Esophagus squamous epithelium (tissue), 5 donors: Measurements from ENCODE around the gene PRDX3. TPM values are rescaled to one million over a fixed set of nuclear protein-coding genes. Genes with fewer than 3 reads are reported as not detected.
A peak's percentile ranks its signal among the peaks of the same experiment; 100 is the strongest.

Experiments used
- DNase-seq: peaks from one replicate; lab custom pipeline; 2025; lab: John Stamatoyannopoulos, UW
- H3K27ac ChIP-seq, 4 donors: fragments of 200-600 bp; sonication (generic); one replicate each; pipeline ENCODE4 v1.5.1; 2016 to 2019; ENCODE audit warnings: mild to moderate bottlenecking in 1 of 4
- H3K27me3 ChIP-seq, 4 donors: fragments of 200-600 bp; sonication (generic); 1 replicate in 3 of 4; 2 replicates in 1 of 4; pipeline versions ENCODE4 v1.5.1 to v1.6.0; 2017 to 2021; ENCODE audit warnings: antibody characterized with exemption in 1 of 4
- H3K36me3 ChIP-seq, 3 donors: fragments of 200-600 bp; sonication (generic); one replicate each; pipeline ENCODE4 v1.5.1; 2016 to 2019
- H3K4me1 ChIP-seq, 3 donors: fragments of 200-600 bp; sonication (generic); one replicate each; pipeline ENCODE4 v1.5.1; 2017 to 2019
- H3K4me3 ChIP-seq, 4 donors: fragments of 200-600 bp; sonication (generic); 1 replicate in 3 of 4; 2 replicates in 1 of 4; pipeline ENCODE4 v1.5.1; 2016 to 2019; ENCODE audit warnings: mild to moderate bottlenecking in 2 of 4, moderate library complexity in 1 of 4
- H3K9me3 ChIP-seq, 3 donors: fragments of 200-600 bp; sonication (generic); one replicate each; pipeline ENCODE4 v1.5.1; 2016 to 2019
- POLR2A ChIP-seq, 4 donors: fragments of 450-650 bp; IDR thresholded peaks; one replicate each; pipeline ENCODE4 v1.6.1; 2017; ENCODE audit warnings: antibody characterized with exemption in 4 of 4, mild to moderate bottlenecking in 4 of 4, moderate library complexity in 3 of 4
- WGBS, 2 donors: methylation state at CpG; one replicate each; pipeline ENCODE4 v1.1.5; 2018; 5-methylcytosine and 5-hydroxymethylcytosine counted together
- intact Hi-C: fragments of 100-400 bp; cut with DNase I; formaldehyde crosslinking; loops from one replicate; pipeline ENCODE4 v1.15.0; 2022
- total RNA-seq, 4 donors: library from RNA; depleted of rRNA; stranded (reverse); fragments of >200 nt; gene quantifications; one replicate each; pipeline ENCODE4 v1.1.0, GENCODE V29; 2016
- TF ChIP-seq, protein P1 (sequence below), 6 experiments: fragments of 450-650 bp in 4 of 6; fragments of 200-600 bp in 2 of 6; sonication (generic) in 2 of 6; IDR thresholded peaks; one replicate each; pipeline ENCODE4 v1.5.1; 2016 to 2019; ENCODE audit warnings: antibody characterized with exemption in 6 of 6, mild to moderate bottlenecking in 4 of 6, moderate library complexity in 4 of 6
- donor health status: DM: yes; HTN: yes; CAD: no.

PRDX3 gene
- total RNA-seq, 4 donors from 2014 or later: 42.9 to 183 (median 119) TPM

- Histone ChIP-seq H3K4me3 (no peak overlapping the region), H3K36me3 (peaks cover 5 to 90% (median 6%) of the 10 kb centered on the region in 3 donors), H3K27me3 (no peaks in the 10 kb centered on the region), H3K9me3 (no peaks in the 10 kb centered on the region), H3K4me1 (no peaks in the 10 kb centered on the region), H3K27ac (no peak overlapping the region)
- intact Hi-C loops: no loop called here
- TF ChIP-seq, protein P1, sequence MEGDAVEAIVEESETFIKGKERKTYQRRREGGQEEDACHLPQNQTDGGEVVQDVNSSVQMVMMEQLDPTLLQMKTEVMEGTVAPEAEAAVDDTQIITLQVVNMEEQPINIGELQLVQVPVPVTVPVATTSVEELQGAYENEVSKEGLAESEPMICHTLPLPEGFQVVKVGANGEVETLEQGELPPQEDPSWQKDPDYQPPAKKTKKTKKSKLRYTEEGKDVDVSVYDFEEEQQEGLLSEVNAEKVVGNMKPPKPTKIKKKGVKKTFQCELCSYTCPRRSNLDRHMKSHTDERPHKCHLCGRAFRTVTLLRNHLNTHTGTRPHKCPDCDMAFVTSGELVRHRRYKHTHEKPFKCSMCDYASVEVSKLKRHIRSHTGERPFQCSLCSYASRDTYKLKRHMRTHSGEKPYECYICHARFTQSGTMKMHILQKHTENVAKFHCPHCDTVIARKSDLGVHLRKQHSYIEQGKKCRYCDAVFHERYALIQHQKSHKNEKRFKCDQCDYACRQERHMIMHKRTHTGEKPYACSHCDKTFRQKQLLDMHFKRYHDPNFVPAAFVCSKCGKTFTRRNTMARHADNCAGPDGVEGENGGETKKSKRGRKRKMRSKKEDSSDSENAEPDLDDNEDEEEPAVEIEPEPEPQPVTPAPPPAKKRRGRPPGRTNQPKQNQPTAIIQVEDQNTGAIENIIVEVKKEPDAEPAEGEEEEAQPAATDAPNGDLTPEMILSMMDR (IDR thresholded peaks at IDR 0.05): no peak
- no peak for TF ChIP-seq POLR2A (IDR thresholded peaks at IDR 0.05)
- 91 to 97% methylated on average over 8 to 10 of the region's 10 CpGs for WGBS, 2 donors
- no peak for DNase-seq
These were observed 35.0 kb downstream of the PRDX3 start for GRCh38 chr10:119143657-119144056.

- H3K9me3 ChIP-seq: no peaks in the 10 kb centered on the region
- H3K4me3 ChIP-seq: no peak overlapping the region
- intact Hi-C loops: no loop called here
- no peak for TF ChIP-seq POLR2A (IDR thresholded peaks at IDR 0.05)
- TF ChIP-seq, protein P1 (IDR thresholded peaks at IDR 0.05): no peak
- H3K27ac ChIP-seq: no peak overlapping the region
- no peak for DNase-seq
- WGBS, 2 donors: 89 to 90% methylated on average over 18 to 21 of the region's 21 CpGs
- no peaks in the 10 kb centered on the region for H3K27me3 ChIP-seq
- peaks cover 0 to 64% (median 0%) of the 10 kb centered on the region in 3 donors for H3K36me3 ChIP-seq
- H3K4me1 ChIP-seq: peaks cover 0 to 4% (median 0%) of the 10 kb centered on the region in 3 donors
These were observed 37.9 kb downstream of the PRDX3 start for GRCh38 chr10:119140603-119141245.

DNA sequence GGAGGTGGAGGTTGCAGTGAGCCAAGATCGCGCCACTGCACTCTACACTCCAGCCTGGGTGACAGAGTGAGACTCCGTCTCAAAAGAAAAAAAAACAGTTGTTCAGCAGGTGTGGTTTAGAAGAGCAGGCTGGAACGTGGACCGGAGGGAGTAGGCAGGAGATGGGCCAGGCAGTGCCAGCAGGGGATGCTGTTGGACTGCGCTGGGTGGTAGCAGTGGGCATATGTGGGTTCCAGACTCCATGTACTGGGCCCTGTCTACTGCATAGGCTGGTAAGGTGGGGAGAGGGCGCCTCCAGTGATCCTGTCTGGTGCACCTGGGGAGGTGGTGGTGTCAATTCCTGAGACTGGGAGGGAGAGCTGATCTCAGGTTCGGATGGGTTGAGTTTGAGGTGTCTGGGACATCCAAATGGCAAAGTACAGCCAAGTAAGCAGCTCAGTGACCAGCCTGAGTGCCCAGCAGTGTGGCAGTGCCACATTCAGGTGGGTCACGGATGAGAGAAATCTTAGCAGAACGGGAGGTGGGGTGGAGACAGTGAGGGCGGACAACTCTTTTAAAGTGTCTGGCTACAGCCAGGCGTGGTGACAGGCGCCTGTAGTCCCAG is 39.0 kb downstream of the PRDX3 start:
- TF ChIP-seq POLR2A (IDR thresholded peaks at IDR 0.05): no peak
- TF ChIP-seq, protein P1 (IDR thresholded peaks at IDR 0.05): peak in 5 of 6 experiments; percentile 12 to 68 (median 33)
- H3K4me1 ChIP-seq: peaks cover 0 to 4% (median 3%) of the 10 kb centered on the region in 3 donors
- no peak overlapping the region for H3K27ac ChIP-seq
- H3K27me3 ChIP-seq: no peaks in the 10 kb centered on the region
- H3K9me3 ChIP-seq: no peaks in the 10 kb centered on the region
- no peak overlapping the region for H3K4me3 ChIP-seq
- no peak for DNase-seq
- 71 to 75% methylated on average over 9 to 12 of the region's 13 CpGs for WGBS, 2 donors
- peaks cover 0 to 68% (median 0%) of the 10 kb centered on the region in 3 donors for H3K36me3 ChIP-seq
- intact Hi-C loops: loop anchor here (10.0 kb wide), 1 partner anchor 285 kb away; no protein-coding TSS in a partner anchor

- intact Hi-C loops: loop anchor here (10.0 kb wide), 1 partner anchor 286 kb away; no protein-coding TSS in a partner anchor
- Histone ChIP-seq H3K27me3 (no peaks in the 10 kb centered on the region), H3K4me1 (peaks cover 0 to 4% (median 3%) of the 10 kb centered on the region in 3 donors), H3K36me3 (peaks cover 0 to 71% (median 0%) of the 10 kb centered on the region in 3 donors), H3K9me3 (no peaks in the 10 kb centered on the region), H3K4me3 (no peak overlapping the region), H3K27ac (no peak overlapping the region)
- no peak for TF ChIP-seq POLR2A (IDR thresholded peaks at IDR 0.05)
- TF ChIP-seq, protein P1 (IDR thresholded peaks at IDR 0.05): no peak
- DNase-seq: no peak
- WGBS, 2 donors: 90 to 92% methylated on average over 10 to 16 of the region's 16 CpGs
These were observed 40.0 kb downstream of the PRDX3 start for GRCh38 chr10:119138346-119139306.
